ENCODE data around the gene HINT1. TPM values are rescaled to one million over a fixed set of nuclear protein-coding genes. Genes with fewer than 3 reads are reported as not detected.

The HINT1 gene
- total RNA-seq, 1 donor from 2014 or later, result 136 TPM

DNA sequence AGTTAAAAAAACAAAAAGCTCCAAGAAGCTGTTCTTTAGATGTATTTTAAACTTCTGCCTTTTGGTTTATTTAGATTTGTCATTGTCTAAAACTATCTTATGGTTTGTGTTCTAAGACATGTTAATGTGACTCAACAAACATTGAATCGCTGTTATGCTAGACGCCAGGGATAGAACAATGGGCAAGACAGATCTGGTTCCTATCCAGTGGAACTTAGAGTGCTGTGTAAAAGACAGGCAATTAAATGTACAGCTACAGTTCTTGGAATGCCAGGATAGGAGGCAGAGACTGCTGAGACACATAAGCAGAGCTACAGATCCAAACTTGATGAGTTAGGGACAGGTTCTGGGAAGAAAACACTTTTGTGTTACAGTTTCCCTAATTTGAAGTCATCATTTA lies 28.1 kb upstream of the HINT1 start:
- no peak for TF ChIP-seq CTCF (IDR thresholded peaks at IDR 0.05)

DNA sequence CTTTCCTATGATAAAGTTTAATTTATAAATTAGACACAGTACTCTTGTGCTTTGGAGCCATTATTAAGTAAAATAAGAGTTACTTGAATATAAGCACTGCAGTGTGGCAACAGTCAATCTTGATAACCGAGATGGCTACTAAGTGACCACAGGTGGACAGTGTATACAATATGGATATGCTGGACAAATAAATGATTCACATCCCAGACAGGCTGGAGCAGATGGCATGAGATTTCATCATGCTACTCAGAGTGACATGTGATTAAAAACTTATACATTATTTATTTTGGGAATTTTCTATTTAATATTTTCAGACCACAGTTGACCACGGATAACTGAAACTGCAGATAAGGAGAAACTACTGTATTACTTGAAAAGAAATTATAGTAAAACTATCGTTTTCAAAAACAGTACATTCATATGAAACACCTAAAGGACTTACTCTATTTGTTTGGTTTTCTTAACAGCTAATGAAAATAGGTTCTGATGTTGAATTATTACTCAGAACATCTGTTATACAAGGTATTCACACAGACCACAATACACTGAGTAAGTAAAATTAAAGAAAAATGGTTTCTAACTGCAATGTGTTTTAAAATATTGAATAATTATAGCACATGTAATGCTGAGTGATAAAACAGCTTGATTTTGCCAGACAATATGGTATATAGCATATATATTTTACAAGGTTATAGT lies 21.7 kb upstream of the HINT1 start:
- intact Hi-C loops (cut with DNase I), result no loop called here
- TF ChIP-seq CTCF (IDR thresholded peaks at IDR 0.05), result no peak
- no peaks in the 10 kb centered on the region for H3K27me3 ChIP-seq (ENCODE audit: low read depth)
- DNase-seq (no peak), ATAC-seq (no peak)
- no peaks in the 10 kb centered on the region for H3K9me3 ChIP-seq
- H3K4me3 ChIP-seq, result no peak overlapping the region
- peaks cover 8% of the 10 kb centered on the region for H3K36me3 ChIP-seq
- no peak overlapping the region for H3K27ac ChIP-seq
- H3K4me1 ChIP-seq, result no peaks in the 10 kb centered on the region

More for the DNA sequence above, 28.1 kb upstream of the HINT1 start:
- ATAC-seq (no peak), DNase-seq (no peak)
- H3K4me3 ChIP-seq, result no peak overlapping the region
- no peaks in the 10 kb centered on the region for H3K36me3 ChIP-seq
- H3K4me1 ChIP-seq, result no peaks in the 10 kb centered on the region
- no peaks in the 10 kb centered on the region for H3K27me3 ChIP-seq (ENCODE audit: low read depth)
- intact Hi-C loops (cut with DNase I), result no loop called here
- no peak overlapping the region for H3K27ac ChIP-seq
- no peaks in the 10 kb centered on the region for H3K9me3 ChIP-seq

DNA sequence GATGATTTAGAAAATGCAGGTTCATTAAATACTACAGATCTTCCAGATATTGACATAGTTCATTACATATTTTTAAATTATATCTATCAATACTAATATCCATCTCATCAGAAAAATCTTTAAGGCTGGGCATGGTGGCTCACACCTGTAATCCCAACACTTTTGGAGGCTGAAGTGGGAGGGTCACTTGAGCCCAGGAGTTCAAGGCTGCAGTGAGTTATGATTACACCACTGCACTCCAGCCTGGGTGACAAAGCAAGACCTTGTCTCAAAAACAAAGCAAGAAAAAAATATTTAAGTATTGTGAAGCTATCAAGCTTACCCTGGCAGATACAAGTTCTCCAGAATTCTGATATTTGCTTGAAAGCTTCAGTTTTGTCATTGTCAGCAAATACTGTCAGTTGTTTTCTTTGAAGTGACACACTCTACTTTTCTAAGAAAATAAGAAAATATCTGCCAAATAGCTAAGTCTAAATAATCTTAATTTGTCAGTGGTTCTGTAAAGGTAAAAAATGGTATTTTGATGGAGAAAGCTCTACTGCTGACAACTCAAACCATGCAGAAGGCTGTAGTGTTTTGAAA lies 20.6 kb upstream of the HINT1 start:
- peaks cover 8% of the 10 kb centered on the region for H3K36me3 ChIP-seq
- H3K4me1 ChIP-seq, result no peaks in the 10 kb centered on the region
- ATAC-seq, result no peak
- intact Hi-C loops (cut with DNase I), result no loop called here
- H3K4me3 ChIP-seq, result no peak overlapping the region
- TF ChIP-seq CTCF (IDR thresholded peaks at IDR 0.05), result no peak
- H3K9me3 ChIP-seq, result no peaks in the 10 kb centered on the region
- no peak overlapping the region for H3K27ac ChIP-seq
- DNase-seq, result no peak
- no peaks in the 10 kb centered on the region for H3K27me3 ChIP-seq (ENCODE audit: low read depth)

- H3K4me1 ChIP-seq, result no peaks in the 10 kb centered on the region
- ATAC-seq, result no peak
- no peak for DNase-seq
- no peak for TF ChIP-seq CTCF (IDR thresholded peaks at IDR 0.05)
- no peak overlapping the region for H3K4me3 ChIP-seq
- H3K27ac ChIP-seq, result no peak overlapping the region
- H3K27me3 ChIP-seq (ENCODE audit: low read depth), result no peaks in the 10 kb centered on the region
- no peaks in the 10 kb centered on the region for H3K9me3 ChIP-seq
- intact Hi-C loops (cut with DNase I), result no loop called here
- H3K36me3 ChIP-seq, result peaks cover 8% of the 10 kb centered on the region
Measured at GRCh38 chr5:131182839-131183238, 17.8 kb upstream of the HINT1 start.

DNA sequence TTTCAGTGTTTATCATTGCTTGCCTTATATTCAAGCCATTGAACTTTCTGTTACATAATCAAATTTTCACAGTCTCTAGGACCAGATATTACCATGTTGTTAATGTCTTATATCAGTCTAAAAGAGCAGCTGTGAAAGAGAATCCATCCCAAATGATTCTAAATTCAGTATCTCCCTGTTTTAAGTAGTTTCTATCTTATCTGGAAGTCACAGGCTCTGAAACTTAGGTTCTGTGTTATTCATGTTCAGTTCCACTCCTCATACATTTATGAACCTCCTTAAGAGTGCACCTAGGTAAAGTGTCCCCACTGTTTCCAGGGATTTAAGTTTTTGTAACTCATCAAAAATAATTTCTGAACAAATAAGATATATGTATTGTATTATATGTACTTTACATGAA lies 15.4 kb upstream of the HINT1 start:
- DNase-seq, result no peak
- Histone ChIP-seq H3K4me1 (no peaks in the 10 kb centered on the region), H3K9me3 (no peaks in the 10 kb centered on the region), H3K27ac (no peak overlapping the region), H3K36me3 (peaks cover 6% of the 10 kb centered on the region), H3K27me3 (ENCODE audit: low read depth) (no peaks in the 10 kb centered on the region), H3K4me3 (no peak overlapping the region)
- intact Hi-C loops (cut with DNase I), result no loop called here
- ATAC-seq, result no peak
- TF ChIP-seq CTCF (IDR thresholded peaks at IDR 0.05), result no peak
